Measurements from ENCODE around the gene CNOT9.
"Not testable (repeated sequence)": the region's sequence is repeated elsewhere in the genome, so short reads cannot be mapped to it uniquely, and the experiment has no call there.

The CNOT9 gene

GRCh38 chr2:218568190-218569037 lies at the start of gene CNOT9, which contains the start of gene USP37:
Gene CNOT9 (plus strand): TSS chr2:218568839. CDS start chr2:218568955, 116 bp downstream.
Gene USP37 (minus strand): TSS chr2:218568351. CDS start chr2:218558653, 9,698 bp downstream.
- peak; percentile 95 for DNase-seq

- no peak for DNase-seq
Observed at GRCh38 chr2:218518876-218519275, 49.8 kb upstream of the CNOT9 start.

GRCh38 chr2:218523651-218524050 lies 45.0 kb upstream of the CNOT9 start:
- no peak for DNase-seq

GRCh38 chr2:218528409-218528808 lies 40.2 kb upstream of the CNOT9 start:
- DNase-seq, result not testable (repeated sequence)

GRCh38 chr2:218529990-218530389 lies 38.6 kb upstream of the CNOT9 start:
- DNase-seq, result no peak

- DNase-seq, result no peak
Observed at GRCh38 chr2:218536804-218537494, 31.7 kb upstream of the CNOT9 start.

GRCh38 chr2:218540015-218540414 lies 28.6 kb upstream of the CNOT9 start:
- DNase-seq, result no peak

GRCh38 chr2:218546012-218546411 lies 22.6 kb upstream of the CNOT9 start:
- no peak for DNase-seq

- no peak for DNase-seq
Observed at GRCh38 chr2:218547511-218547910, 21.1 kb upstream of the CNOT9 start.

- DNase-seq, result no peak
Observed at GRCh38 chr2:218547978-218548377, 20.7 kb upstream of the CNOT9 start.

- not testable (repeated sequence) for DNase-seq
Observed at GRCh38 chr2:218554225-218554624, 14.4 kb upstream of the CNOT9 start.

- no peak for DNase-seq
Observed at GRCh38 chr2:218555527-218555926, 13.1 kb upstream of the CNOT9 start.

- no peak for DNase-seq
Observed at GRCh38 chr2:218557941-218558340, 10.7 kb upstream of the CNOT9 start.

GRCh38 chr2:218558986-218559385 lies 9.7 kb upstream of the CNOT9 start:
- DNase-seq, result no peak

- no peak for DNase-seq
Observed at GRCh38 chr2:218564056-218564455, 4.6 kb upstream of the CNOT9 start.

GRCh38 chr2:218566296-218566695 lies 2.3 kb upstream of the CNOT9 start:
- DNase-seq, result no peak

- no peak for DNase-seq
Observed at GRCh38 chr2:218567797-218568189, 846 bp upstream of the CNOT9 start.

- no peak for DNase-seq
Observed at GRCh38 chr2:218569038-218569431, 396 bp downstream of the CNOT9 start.

- no peak for DNase-seq
Observed at GRCh38 chr2:218569661-218570500, 1.2 kb downstream of the CNOT9 start.

GRCh38 chr2:218570850-218571249 lies 2.2 kb downstream of the CNOT9 start:
- no peak for DNase-seq

GRCh38 chr2:218576854-218577253 lies 8.2 kb downstream of the CNOT9 start:
- DNase-seq, result no peak

GRCh38 chr2:218577482-218578220 lies 9.0 kb downstream of the CNOT9 start:
- DNase-seq, result no peak
